GM23248 (cell line): Measurements from ENCODE around the gene WDR7.

Experiments
- EZH2 ChIP-seq: fragments of 200-600 bp; sonication (generic); IDR thresholded peaks from 2 replicates; pipeline ENCODE4 v1.6.1; 2018; ENCODE audit warnings: antibody characterized with exemption, mild to moderate bottlenecking; ENCODE audit not compliant: insufficient read depth, poor library complexity, severe bottlenecking
- EZH2phosphoT487 ChIP-seq: fragments of 200-600 bp; sonication (generic); IDR thresholded peaks from 2 replicates; pipeline ENCODE4 v1.6.1; 2018; ENCODE audit warnings: antibody characterized with exemption, moderate library complexity, mild to moderate bottlenecking, low read depth; ENCODE audit not compliant: insufficient read depth

GRCh38 chr18:56973487-56973886 is 322.3 kb downstream of the WDR7 start:
- no peak for TF ChIP-seq EZH2
- no peak for TF ChIP-seq EZH2phosphoT487
